22Rv1 (cell line): ENCODE results near the gene CPLX1.

Experiments
- CTCF ChIP-seq: fragments of 450-650 bp; IDR thresholded peaks from 2 replicates; pipeline ENCODE4 v1.5.1; 2017; ENCODE audit warnings: mild to moderate bottlenecking
- ZFX ChIP-seq: fragments of 450-650 bp; IDR thresholded peaks from 2 replicates; pipeline ENCODE4 v1.6.1; 2017; ENCODE audit warnings: antibody characterized with exemption, borderline replicate concordance

GRCh38 chr4:768995-769394 lies 56.9 kb downstream of the CPLX1 start:
- TF ChIP-seq CTCF (no peak), ZFX (no peak)
